ENCODE measurements around the gene ZNF277.

The ZNF277 gene, protein sequence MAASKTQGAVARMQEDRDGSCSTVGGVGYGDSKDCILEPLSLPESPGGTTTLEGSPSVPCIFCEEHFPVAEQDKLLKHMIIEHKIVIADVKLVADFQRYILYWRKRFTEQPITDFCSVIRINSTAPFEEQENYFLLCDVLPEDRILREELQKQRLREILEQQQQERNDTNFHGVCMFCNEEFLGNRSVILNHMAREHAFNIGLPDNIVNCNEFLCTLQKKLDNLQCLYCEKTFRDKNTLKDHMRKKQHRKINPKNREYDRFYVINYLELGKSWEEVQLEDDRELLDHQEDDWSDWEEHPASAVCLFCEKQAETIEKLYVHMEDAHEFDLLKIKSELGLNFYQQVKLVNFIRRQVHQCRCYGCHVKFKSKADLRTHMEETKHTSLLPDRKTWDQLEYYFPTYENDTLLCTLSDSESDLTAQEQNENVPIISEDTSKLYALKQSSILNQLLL

DNA sequence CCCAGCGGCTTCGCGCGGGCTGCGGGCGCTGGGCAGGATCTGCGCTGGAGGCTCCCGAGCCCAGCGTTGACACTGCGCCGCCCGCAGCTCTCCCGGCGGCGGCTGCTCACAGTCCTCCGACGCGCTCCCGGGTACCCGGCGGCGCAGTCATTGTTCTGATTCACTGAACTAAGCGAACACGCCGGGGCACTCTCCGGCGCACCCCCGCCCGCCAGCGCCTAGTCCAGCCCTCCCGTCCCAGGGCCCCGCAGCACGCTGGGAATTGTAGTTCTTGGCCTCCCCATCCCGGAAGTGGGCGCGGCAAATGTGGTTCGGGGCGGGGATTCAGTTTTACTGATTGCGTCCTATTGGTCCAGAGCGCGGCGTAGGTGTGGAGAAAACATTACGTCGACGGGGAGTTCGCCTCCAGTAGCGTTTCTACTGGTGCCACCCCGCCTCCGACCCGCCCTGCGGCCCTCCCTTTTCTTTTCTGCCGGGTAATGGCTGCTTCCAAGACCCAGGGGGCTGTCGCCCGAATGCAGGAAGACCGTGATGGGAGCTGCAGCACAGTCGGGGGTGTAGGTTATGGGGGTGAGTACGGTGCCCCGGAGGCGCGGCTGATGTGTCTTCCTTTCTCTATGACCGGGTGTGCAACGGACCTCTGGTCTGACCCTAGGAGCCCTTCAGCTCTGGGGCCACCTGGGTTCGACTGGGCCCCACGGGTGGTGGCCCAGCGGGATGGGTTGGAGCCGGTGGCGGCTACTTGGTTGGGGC lies at the start of gene ZNF277, which contains the start of gene DOCK4:
ZNF277 (plus strand) TSS at position 458 of the 753 bp plus-strand sequence; CDS start at position 480, 22 bp downstream.
DOCK4 (minus strand) TSS at position 162 of the 753 bp plus-strand sequence. CDS start 261 bp downstream, outside the sequence.
- DNase-seq = peak; percentile 99

DNA sequence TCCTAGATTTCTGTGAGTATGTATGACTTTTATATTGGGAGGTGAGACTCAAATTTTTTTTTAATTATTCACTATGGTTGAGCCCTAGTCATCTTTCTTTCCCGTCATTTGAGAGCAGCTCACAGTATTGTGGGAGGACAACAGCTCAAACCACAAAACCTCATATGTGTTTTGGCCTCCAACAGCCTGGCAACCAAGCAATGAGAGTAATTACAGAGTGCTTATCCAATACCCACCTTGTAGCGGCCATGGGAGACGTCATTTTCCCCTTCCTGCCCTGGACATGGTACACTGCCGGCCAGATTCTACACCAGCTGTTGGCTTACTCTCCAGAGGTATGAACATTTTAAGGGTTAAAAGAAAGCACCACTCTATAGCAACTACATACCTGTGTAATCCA lies 49.4 kb upstream of the ZNF277 start:
- no peak for DNase-seq

DNA sequence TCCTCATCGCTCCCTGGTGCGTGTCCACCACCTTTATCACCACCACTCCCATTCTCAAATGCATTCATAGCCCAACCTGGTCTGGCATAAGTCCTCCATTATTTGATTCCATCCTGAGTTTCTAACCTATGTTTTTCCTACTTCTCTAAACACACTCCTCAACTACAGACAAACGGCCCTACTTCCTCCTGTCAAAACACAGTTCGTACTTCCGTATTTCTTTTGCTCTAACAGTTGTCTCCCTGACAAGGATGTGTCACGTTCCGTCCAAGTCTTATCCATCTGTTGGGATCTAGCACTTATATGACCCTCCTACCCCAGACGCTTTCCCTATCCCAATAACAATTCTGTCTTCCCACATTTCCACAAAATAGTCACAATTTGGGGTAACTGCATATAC lies 47.1 kb upstream of the ZNF277 start:
- no peak for DNase-seq

DNA sequence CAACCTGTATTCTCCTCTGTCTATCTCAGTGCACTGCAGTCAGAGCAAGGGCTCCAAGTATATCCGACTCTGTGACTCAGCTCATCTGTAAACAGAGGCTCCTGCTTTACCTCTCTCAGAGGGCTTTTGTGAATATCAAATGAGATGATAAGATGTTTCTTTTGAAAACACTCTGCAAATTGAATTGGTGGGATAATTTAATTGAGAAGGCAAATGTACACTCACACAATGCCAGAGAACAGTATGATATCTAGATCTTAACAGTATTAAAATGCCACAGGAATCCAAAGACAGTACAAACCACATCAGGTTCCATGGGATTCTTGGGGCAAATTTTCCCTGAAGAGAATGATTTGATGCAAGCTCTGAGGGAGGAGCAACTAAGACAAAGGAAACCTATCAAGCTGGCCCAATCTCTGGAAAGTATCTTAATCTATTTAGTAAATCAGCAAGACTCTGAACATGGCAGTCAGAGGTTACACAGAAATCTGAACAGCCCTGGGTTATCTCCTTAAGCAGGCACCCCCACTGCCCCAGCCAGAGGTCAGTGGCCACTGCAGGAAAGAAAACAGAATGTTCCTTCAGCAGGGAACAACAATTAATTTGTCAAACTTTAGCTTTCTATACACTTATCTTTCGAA lies 46.2 kb upstream of the ZNF277 start:
- DNase-seq = no peak

DNA sequence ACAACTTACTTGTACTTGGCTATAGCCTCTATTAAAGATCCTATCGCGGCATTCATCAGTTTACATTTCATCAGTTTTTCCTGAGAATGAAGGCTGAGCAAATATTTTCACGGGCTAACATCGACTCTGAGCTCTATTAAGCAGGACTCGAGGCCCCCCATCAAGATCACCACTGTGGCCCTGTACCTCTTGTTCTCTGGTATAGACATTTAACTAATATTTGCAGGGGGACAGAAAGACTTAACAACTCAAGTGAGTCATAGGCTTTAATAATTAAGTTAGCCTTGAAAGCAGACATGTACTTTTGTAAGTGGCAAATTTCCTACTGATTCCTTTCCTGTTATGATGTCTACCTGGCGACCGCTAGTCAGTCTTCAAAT lies 45.7 kb upstream of the ZNF277 start:
- DNase-seq = no peak

DNA sequence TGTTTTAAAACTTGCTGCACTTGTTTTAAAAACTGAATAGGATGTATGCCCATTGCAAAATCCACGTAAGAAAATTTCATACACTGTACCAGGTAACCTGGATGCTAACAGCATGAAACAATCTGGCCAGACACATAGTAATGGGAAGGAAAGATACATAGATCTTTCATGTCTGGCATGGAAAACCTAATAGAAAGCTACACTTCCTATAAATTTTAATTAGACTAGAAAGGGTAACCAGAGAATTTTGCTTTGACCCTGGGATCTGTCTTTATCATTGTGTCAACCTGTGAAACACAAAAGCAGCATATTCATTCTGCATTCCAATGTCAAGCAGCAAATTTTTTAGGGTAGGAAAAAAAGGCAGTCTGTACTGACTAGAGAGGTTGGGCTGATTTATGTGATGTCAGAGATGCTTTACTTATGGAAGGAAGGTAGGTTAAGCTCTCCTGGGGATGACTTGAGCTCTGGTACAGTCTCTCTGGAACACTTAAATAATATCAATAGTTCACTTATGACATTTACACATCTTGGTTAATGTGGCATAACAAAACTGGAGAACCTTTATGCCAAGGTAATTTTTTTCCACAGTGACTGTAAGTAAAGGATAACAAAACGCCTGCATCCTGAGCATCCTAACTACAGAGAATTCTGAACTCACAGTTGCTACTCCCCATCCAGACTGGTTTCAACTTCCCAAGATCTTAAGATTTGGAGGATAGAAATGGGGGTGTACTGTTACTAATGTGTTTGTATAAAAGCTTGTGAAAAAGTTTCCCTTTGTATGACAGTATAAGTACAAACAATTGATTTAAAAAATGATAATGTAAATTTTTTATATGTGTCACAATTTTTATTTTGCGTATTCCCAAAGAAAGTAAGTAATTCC lies 45.0 kb upstream of the ZNF277 start:
- no peak for DNase-seq

DNA sequence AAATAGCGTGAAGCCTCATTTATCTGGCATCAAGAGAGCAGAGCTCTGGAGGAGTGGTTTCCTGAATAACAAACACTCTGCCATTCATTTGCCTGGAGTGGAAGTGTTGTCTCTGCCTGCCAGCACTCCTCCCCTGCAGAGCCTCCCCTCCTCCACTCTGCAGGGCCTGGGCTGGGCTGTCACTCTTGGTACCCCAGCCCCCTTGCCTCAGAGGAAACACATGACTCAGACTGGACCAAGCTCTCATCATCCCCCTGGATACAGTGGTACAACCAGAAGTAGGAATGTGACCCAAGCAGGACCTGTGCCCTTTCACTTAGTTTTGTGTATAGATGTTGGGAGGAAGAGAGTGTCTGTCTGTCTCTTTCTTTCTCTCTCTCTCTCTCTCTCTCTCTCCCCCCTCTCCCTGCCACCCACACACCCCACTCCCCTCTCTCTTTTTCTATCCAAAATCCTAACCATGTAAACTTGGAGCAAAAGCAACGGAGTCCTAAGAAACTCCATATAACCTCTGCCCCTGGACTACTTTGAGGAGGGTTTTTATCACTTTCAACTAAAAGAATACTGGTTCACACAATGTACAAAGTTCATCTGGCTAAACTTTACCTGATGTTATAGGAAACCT lies 44.2 kb upstream of the ZNF277 start:
- DNase-seq = no peak

DNA sequence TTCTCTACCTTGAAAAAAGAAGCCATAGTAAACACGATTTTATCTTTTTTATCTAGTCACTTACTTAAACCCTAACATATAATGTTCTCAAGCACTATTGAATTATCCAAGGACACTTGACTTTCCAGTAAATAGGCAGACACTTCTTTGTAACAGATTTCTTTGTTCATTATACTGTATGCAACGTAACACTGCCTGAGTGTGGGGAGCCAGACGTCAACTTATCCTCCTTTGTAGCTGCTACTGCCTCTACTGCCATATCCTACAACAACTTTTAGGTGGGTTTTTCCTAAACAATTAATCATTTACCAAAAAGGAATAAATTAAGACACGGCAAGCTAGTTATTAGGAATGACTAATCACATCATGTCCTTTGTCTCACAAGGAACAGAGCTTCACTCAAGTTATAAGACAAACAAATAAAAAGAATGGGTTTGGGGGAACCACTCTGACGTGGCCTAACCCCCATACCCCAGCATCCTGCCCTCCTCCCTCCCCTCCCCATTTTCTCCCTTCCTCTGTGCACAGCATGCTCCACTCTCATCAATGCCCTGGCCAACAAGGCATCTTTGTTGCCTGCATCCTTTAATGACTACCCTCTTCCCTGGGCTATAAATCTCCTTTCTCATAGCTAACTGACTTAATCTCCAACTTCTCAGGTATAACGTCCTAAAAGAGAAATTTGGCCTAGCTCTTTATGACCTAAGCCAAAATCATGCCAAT lies 43.5 kb upstream of the ZNF277 start:
- no peak for DNase-seq

DNA sequence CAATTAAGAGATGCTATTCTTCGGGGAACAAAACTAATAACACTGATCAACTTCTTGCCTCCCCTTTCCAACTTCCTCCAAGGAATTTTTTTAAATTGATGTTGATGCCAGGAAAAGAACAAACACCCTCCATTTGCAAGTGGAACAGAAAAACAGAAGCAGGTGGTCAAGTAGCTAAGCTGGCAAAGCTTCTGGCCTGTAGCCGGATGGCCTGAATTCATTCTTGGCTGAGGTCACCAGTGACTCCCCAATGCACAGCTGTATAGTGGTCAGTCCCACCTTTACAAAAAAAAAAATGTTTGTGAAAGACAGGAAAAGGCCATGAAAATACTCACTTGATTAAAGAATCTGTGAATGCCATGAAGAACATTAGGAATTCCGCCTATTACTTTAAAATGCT lies 39.3 kb upstream of the ZNF277 start:
- DNase-seq = no peak

DNA sequence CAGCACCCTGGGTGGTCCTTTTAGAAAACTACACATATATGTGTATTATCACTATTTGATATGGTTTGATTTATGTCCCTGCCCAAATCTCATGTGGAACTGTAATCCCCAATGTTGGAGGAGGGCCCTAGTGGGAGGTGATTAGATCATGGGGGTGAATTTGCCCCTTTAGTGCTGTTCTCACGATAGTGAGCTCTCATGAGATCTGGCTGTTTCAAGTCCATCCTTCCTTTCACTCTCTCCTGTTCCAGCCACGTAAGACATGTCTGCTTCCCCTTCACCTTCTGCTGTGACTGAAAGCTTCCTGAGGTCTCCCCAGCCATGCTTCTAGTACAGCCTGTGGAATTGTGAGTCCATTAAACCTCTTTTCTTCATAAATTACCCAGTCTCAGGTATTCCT lies 37.6 kb upstream of the ZNF277 start:
- no peak for DNase-seq

DNA sequence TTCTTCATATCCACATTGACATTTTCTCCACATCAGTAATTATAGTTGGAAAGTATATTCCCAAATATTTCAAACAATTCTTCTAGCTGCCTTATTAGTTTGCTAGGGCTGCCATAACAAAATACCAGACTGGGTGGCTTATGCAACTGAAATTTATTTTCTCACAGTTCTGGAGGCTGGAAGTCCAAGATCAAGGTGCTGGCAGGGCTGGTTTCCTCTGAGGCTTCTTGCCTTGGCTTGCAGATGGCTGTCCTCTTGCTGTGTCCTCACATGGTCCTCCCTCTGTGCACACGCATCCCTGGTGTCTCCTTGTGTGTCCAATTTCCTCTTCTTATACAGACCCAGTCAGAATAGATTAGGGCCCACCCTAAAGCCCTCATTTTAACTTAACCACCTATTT lies 34.8 kb upstream of the ZNF277 start:
- DNase-seq = no peak

DNA sequence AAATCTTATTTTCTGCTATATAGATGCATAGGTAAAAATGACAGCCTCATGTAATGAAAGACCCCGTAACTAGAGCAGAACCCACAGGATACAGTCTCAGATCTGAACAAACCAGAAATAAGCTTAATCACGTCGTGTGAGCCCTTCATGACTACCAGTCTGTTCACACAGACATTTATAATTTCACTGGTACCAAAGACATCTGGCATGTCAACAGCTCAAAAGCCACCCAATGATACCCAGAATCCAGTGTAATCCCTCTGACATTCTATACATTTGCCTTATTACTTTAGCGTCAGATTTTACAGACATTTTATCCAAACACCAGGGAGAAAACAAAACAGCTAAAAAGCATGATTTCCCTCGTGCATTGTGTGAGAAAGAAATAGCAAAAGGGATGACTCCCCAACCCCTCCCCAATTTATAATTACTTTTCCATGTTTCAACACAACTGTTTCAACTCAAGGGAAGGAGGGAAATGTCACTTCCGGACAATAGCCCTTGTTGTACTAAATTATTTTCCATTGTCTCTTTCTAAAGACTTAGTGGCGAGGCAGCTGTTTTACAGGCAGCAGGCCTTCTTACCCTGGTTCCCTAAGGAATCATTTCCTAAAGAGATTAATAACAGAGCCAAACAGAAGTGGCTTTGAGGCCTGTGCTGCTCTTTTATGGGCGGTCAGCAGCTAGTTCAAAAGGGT lies 33.5 kb upstream of the ZNF277 start:
- no peak for DNase-seq

DNA sequence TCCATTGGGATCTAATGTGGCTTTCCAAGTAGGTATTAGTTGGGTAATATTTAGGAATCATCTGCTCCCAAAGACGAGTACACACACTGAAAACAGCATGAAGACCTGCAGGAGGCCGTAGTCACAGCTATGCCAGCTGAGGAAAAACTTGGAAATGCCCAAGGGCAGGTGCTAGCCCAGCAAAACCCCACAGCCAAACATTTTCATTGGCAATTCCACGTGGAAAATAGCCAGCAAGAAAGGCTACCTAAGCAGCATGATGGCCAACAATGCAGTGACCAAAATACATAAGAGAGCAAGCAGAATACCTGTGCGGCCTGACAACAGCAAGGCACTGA lies 33.0 kb upstream of the ZNF277 start:
- DNase-seq = no peak

DNA sequence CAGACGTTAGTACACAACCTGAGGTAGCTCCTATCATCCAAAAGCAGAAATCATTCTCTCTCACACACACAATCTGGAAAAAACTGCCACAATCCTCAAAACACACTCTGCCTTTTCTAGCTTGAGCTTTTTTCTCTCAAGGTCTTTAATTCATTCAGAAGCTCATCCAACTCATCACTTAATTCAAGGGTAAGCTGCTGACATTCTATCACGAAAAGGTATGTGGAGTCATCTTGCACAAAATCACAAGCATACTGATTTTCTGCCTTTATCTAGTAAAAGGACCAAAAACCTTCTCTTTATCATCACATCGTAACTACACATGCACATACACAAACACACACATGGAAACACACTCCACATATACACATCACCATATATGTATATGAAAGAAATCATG lies 32.3 kb upstream of the ZNF277 start:
- DNase-seq = no peak

DNA sequence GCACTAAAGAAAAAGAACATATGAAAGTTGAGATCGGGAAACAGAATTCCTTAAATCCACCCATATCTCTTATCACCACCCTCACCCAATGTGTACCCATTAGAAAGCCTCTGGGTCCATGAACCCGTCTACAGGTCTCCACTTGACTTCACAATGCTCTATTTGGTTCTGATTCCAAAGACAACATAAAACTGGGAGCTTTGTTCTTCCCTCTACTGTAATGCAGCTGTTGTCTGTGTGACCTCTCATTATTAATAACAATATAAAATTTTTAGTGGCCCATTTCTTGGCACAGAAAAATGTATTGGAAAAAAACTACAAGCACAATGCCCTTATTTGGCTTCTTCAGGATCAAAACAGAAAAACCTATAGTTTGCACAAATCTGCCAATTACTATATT lies 30.3 kb upstream of the ZNF277 start:
- DNase-seq = no peak

DNA sequence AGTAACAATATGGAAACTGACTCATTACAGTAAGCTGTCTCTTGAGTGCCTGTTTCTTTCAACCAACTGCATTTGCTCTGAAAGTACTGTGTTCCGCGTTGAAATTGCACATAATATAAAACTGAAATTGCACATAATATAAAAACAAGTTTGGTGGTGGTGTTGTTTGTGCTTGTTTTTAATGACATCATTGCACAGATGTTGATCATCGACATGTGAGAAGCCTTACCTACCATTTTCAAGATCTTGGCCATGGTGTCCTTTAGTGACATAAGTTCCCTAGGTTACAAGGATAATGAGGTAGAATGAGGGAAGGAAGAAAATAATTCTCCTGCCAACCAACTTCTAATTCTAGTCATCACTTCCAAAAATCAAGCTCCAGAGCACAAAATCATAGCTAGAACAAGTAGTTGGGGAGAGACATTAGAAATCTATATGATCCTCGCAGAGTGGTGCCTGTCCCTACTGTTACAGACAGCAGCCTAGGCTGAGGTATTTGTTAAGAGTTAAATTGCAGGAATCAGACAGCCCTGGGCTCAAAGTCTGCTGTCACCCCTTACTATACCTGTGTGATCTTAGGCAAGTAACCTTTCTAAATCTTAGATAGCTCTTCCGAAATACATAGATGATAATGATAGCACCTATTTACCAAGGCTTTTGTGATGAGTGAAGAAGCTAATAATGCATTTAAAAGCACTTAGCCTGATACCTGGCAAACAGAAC lies 29.6 kb upstream of the ZNF277 start:
- no peak for DNase-seq

DNA sequence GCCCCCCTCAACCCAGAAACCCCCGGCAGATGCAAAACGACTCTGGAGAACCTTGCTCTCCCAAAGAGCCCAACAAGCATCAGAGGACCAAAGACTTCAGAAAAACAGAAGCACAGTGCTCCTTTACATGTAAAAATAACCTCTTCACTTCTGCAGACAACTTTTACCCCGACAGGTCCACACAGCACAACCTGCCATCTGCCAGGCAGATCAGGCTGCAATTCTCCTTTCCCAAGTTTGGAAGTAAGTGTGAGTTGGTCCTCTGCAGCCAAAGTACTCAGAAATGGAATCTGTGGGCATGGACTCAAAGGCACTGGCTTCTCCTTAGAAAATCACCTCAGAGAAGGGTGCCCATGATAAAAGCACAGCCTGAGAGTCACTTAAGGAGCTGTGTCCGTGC lies 26.3 kb upstream of the ZNF277 start:
- no peak for DNase-seq

DNA sequence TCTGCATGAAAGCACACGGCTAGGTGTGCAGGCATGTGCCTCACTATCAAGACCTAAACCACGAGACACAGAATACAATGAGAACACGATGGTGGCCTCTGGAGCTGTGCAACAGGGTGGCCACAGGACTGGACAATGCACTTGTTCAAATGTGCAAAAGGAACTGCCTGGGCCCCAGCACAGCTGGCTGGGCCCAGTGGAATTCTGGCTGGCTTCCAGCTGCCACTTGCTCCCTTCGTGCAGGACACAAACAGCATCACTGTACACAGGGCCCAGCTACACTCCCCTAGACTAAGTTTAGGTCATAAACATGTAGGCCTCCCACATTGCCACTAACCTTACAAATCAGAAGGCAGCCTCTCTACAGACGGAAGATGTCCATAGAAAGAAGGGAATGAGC lies 23.7 kb upstream of the ZNF277 start:
- no peak for DNase-seq

DNA sequence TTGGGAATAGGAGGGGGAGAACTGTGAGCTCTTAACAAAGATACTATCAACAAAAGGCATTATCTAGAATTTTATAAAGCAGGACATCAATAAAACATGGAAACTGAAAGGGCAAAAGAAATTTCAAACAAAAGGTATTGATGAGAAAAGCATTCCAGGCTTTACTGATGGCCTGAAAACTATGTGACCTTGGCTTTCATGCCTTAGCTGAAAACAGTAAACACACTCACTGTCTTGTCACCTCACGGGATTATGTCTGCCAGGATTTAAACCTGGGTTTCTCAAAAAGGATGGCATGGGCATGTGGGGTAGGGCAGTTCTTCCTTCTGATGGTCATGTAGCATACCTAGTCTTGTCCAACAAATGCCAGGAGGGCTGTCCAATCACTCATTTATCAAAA lies 23.2 kb upstream of the ZNF277 start:
- no peak for DNase-seq

DNA sequence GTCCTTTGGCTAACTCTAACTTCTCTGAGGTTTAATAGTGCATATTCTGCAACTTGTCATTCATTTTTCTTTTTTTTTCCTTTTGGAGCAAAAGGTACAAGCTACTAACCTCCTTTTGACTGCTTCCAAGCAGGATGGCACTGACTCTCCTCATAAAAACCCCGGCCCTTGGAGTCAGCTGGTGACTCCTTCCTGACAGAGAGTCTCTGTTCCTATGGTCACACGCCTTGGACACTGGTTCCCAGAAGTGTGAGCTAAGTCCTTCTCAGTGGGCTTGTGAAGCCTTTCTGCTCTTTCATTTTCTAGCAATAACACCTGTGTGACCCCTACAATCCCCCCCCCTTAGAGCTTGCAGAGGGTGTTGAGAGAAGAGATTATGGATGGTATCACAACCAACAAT lies 22.0 kb upstream of the ZNF277 start:
- DNase-seq = no peak

All from CD4-positive, alpha-beta T cell treated with Interleukin-17A for 1 hour (primary cell).